Left forelimb (tissue), 1 donor: Measurements from ENCODE around the gene TADA2B.
A peak's percentile ranks its signal among the peaks of the same experiment; 100 is the strongest.

Experiments
- DNase-seq: peaks from one replicate; pipeline ENCODE4 v3.0.0-alpha.2; 2018; ENCODE audit warnings: low spot score

The TADA2B gene

GRCh38 chr4:7041801-7042502, 1.2 kb upstream of the TADA2B start:
- no peak for DNase-seq

DNA sequence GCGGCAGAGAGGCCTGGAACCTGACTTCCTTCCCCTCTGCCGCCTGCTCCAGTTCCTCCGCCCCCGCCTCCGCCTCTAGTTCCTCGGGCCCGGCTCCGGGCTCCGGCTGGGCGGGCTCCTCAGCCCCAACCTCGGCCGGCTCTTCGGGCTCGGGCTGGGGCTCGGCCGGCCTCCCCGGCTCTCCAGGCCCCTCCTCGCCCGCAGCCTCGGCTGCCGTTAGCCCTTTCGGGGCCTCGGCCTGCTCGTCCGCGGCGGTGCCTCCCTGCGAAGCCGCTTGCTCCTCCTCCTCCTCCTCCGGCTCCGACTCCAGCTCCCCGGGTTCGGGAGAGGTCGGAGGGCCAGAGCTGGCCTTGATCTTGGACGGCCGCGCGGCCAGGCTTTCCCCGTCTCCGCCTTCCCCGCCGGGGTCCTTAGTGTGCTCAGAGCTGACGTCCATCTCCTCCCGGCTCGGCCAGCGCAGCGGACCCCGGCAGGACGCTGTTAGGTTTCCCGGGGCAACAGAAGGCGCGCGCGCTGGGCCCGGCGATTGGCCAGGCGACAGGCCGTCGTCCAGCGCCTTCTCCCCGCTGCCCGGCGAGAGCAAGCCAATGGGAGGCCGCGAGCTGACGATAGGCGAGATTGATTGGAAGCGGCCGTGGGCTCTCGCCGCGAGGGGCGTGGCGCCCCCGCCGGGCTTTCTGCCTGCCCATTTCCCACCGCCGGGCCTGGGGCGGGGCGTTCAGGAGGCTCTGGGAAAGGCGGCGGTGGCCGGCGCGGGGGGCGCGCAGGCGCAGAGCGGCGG, 479 bp upstream of the TADA2B start:
- peak; percentile 99 for DNase-seq

GRCh38 chr4:7044137-7044930, 1.2 kb downstream of the TADA2B start:
- no peak for DNase-seq

- DNase-seq: no peak
Observed at GRCh38 chr4:7045553-7045952, 2.4 kb downstream of the TADA2B start.

DNA sequence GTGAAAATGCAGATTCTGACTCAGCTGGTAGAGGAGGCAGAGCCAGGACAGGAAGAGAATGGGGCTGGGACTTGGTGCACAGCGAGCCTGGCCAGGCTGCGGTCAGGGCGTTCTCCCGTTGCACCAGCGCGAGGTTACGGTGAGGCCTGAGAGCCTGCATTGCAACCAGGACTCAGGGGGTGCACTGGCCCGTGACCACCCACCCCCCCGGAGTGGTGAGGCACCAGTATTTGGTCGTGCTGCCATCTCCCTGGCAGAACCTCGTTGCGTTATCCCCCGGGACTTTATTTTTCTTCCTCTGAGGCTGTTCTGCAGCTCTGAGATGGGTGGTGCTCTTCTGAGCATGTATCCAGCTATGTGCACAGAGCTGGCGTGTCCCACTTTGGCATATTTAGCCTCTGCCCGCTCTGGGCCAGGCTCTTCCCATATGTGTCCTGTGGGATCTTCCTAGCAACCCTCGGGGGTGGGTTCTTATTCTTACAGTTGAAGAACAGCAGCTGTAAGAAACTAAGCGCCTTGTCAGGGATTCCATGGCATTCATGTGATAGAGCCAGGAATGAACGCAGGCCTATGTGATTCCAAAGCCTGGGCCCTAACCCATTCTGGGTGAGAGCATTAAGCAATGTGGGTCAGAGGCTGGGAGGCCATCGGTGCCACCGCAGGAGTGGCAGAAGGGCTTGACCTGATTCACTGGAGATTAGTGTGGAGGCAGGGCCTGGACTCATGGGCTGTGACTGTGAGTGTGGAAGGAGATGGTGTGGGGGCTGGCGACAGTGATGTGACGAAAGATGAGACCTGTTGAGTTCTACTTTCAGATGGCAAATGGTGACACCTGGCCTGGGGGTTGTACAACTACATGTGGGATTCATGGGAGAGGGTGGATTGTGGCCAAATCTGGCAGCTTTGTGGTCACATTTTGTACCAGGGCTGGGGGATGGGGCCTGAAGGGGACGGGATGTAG, 3.1 kb downstream of the TADA2B start:
- DNase-seq: no peak

DNA sequence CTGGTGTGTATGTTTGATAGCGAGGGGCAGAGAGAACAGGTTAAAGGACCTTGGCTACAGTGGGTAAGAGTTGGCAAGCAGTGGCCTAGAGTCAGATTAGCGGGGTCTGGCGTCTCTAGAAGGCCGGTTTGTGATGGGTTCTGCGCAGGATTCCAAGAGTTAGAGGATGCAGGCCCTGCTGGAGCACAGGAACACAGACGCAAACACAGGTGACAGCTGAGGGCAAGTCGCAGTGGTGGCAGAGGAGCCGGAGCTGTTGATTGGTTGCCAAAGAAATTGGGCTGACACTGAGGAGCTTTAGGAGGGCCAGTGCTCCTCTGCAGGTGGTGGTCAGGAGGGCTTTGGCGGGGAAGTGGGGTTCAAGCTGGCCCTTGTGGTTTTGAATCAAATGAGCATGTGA, 3.8 kb downstream of the TADA2B start:
- no peak for DNase-seq

GRCh38 chr4:7048642-7049041, 5.5 kb downstream of the TADA2B start:
- no peak for DNase-seq

GRCh38 chr4:7049295-7049694, 6.1 kb downstream of the TADA2B start:
- no peak for DNase-seq

GRCh38 chr4:7049739-7050138, 6.6 kb downstream of the TADA2B start:
- DNase-seq: no peak

DNA sequence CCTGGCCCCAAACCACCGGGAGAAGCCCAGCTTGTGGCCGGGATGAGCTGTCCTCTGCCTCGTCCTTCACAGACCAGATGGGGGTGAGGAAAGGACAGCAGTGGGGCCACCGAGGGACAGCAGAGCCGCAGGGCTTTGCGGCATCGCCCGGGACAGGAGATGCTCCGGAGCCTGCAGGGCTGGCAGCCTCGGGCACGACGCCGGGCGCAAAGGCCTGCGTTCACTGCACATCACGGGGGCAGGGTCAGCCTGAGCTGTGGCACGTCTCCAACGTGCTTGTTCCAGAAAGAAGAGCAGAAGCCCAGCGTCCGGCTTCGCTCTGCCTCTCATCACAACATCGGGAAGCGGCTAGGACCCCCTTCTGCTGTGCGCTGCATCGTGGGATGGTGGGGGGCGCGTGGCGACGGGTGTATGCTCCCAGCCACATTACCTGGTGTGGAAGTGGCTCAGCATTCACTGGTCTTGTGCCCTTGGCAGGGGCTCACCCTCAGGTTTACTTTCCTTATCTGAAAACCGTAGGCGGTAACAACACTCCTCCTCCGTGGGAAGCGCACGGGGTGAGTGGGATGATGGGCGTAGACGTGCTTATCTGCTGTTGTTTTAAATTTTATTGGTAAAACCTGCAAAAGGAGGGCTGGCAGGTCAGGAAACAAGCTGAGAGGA, 7.4 kb downstream of the TADA2B start:
- no peak for DNase-seq

- DNase-seq: no peak
Observed at GRCh38 chr4:7051144-7051495, 7.9 kb downstream of the TADA2B start.

GRCh38 chr4:7051905-7052304, 8.7 kb downstream of the TADA2B start:
- DNase-seq: no peak

DNA sequence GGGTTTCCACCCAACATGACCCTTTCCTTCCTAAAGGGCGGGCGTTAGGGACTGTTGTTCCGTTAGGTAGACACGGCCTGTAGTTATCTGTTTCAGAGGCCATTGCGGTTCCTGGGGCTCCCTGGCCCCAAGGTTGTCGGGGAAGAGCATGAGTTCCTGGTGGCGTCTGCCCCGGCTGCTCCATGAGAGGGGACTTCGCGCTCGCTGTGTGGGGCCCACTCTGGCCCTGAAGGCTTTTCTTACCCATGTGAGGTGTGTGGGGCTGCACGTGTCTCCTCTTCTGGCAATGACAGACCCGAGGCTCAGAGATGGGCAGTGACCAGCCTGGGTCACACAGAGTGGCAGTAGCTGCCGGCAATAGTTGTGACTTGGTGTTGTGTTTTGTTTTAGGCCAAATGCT, 9.1 kb downstream of the TADA2B start:
- no peak for DNase-seq

DNA sequence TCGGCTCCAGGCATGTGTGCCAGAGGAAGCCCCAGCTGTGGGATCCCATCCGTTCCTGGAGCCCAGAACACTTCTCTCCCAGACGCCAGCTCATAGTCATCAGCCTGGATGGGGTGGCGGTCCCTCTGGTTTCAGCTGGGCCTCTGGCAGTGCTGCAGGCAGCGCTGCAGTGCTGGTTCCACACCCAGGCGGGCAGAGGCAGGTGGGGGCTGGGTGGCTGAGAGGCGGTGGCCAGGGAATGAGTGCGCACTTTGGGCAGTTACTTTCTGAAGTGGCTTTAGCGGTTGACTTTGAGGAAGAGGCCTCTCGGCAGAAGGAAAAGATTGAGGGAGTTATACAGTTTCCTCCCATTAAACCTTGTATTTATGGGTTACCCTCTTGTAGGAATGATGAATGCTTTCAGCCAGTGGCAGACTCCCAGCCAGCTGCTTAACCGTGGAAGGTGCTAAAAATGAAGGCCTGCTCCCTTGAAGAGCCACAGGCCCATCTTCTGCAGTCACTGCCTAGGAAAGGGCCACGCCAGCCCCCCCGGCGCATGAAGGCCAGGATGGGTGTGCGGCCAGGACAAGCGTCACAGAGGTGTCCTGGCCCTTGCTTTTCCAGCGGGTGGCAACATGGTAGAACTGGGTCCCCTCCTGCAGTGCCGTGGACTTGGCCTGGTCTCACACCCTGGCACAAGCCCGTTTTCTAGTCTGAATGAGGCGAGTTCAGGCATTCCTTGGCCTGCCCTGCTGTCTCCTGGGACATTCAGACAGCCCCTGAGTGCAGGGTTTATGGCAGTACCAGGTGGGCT, 9.9 kb downstream of the TADA2B start:
- DNase-seq: no peak

- DNase-seq: no peak
Observed at GRCh38 chr4:7054106-7054880, 11.1 kb downstream of the TADA2B start.

GRCh38 chr4:7055111-7055989, 12.2 kb downstream of the TADA2B start:
- no peak for DNase-seq

GRCh38 chr4:7055990-7056325, 12.8 kb downstream of the TADA2B start:
- no peak for DNase-seq

DNA sequence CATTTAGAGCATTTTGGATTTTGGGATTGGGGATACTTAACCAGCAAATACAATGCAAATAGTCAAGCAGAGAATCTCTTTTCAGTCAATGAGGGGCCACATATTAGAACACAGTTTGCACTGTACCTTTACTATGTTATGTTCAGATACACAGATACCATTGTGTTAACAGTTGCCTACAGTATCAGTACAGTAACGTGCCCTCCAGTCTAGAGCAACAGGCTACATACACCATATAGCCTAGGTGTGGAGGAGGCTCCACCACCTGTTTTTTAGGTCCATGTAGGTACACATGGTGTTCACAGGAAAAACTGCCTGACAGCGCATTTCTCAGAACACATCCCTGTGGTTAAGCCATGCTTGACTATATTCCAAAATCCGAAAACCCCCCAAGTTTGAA, 15.6 kb downstream of the TADA2B start:
- no peak for DNase-seq

- no peak for DNase-seq
Observed at GRCh38 chr4:7059662-7060061, 16.5 kb downstream of the TADA2B start.
